OCI-LY7 (cell line): ENCODE results near the gene AMBN. TPM values are rescaled to one million over a fixed set of nuclear protein-coding genes. Genes with fewer than 3 reads are reported as not detected.

Source experiments
- BruUV-seq: library from RNA; stranded (reverse); fragments of 400-500 nt; replicated peaks from 2 replicates; lab custom pipeline; 2021; lab: Mats Ljungman, UMichigan
- CTCF ChIA-PET: fragments of 300-600 bp; sonication (Branson Sonifier 250); formaldehyde crosslinking; loops from one replicate; lab custom pipeline; 2022; ENCODE audit warnings: antibody characterized with exemption; ENCODE audit not compliant: unreplicated experiment; lab: Charles Lee
- POLR2A ChIA-PET: fragments of 300-600 bp; sonication (Branson Sonifier 250); formaldehyde crosslinking; loops from one replicate; lab custom pipeline; 2022; ENCODE audit warnings: antibody characterized with exemption; lab: Charles Lee
- DNase-seq: peaks from one replicate; pipeline ENCODE4 v3.0.0-alpha.2; 2015; ENCODE audit warnings: low spot score
- H2AFZ ChIP-seq: fragments of 200-600 bp; sonication (generic), shearing (Covaris generic); 2 replicates; pipeline ENCODE4 v1.6.1; 2014; ENCODE audit warnings: mild to moderate bottlenecking, antibody characterized with exemption, low read length, moderate library complexity
- H3K27ac ChIP-seq: fragments of 200-600 bp; sonication (generic); 2 replicates; pipeline ENCODE4 v1.5.1; 2014; ENCODE audit warnings: mixed run types, low read depth, mild to moderate bottlenecking, moderate library complexity, low read length, inconsistent platforms; ENCODE audit not compliant: poor library complexity, severe bottlenecking
- H3K36me3 ChIP-seq: fragments of 200-600 bp; sonication (generic); 2 replicates; pipeline ENCODE4 v1.6.1; 2014; ENCODE audit warnings: mild to moderate bottlenecking, antibody characterized with exemption, low read length, moderate library complexity, mixed read lengths; ENCODE audit not compliant: insufficient read depth
- H3K4me1 ChIP-seq: fragments of 200-600 bp; sonication (generic); 2 replicates; pipeline ENCODE4 v1.5.1; 2014; ENCODE audit warnings: mild to moderate bottlenecking, low read length; ENCODE audit not compliant: insufficient read depth, poor library complexity, severe bottlenecking
- H3K4me2 ChIP-seq: fragments of 200-600 bp; sonication (generic); 2 replicates; pipeline ENCODE4 v1.6.1; 2014; ENCODE audit warnings: mild to moderate bottlenecking, low read length
- H3K4me3 ChIP-seq: fragments of 200-600 bp; sonication (generic); 2 replicates; pipeline ENCODE4 v1.5.1; 2014; ENCODE audit warnings: mild to moderate bottlenecking, low read depth, low read length; ENCODE audit not compliant: poor library complexity, severe bottlenecking
- H3K79me2 ChIP-seq: fragments of 200-600 bp; sonication (generic); 2 replicates; pipeline ENCODE4 v1.6.1; 2016; ENCODE audit warnings: low read depth, mild to moderate bottlenecking, low read length, moderate library complexity, mixed read lengths; ENCODE audit not compliant: insufficient read depth
- H3K9me2 ChIP-seq: fragments of 200-600 bp; sonication (generic); 2 replicates; pipeline ENCODE4 v1.6.1; 2016; ENCODE audit warnings: mild to moderate bottlenecking, low read length, mixed read lengths; ENCODE audit not compliant: insufficient read depth
- H3K9me3 ChIP-seq: fragments of 200-600 bp; sonication (generic); 2 replicates; pipeline ENCODE4 v1.6.1; 2014; ENCODE audit warnings: mild to moderate bottlenecking, mixed run types, low read length, mixed read lengths
- H4K20me1 ChIP-seq: fragments of 200-600 bp; sonication (generic); 2 replicates; pipeline ENCODE4 v1.6.1; 2014; ENCODE audit warnings: mild to moderate bottlenecking, antibody characterized with exemption, low read length, moderate library complexity, mixed read lengths; ENCODE audit not compliant: insufficient read depth
- CTCF ChIP-seq: fragments of 200-600 bp; sonication (generic); conservative IDR thresholded peaks from 2 replicates; pipeline ENCODE4 v1.5.1; 2014; ENCODE audit warnings: mild to moderate bottlenecking, antibody characterized with exemption, low read length, moderate library complexity, mixed read lengths
- EZH2phosphoT487 ChIP-seq: fragments of 200-600 bp; sonication (generic); IDR thresholded peaks from 2 replicates; pipeline ENCODE4 v1.6.1; 2018; ENCODE audit warnings: low read depth, borderline replicate concordance, mild to moderate bottlenecking, mixed run types, antibody characterized with exemption, low read length, moderate library complexity, mixed read lengths
- intact Hi-C: fragments of 100-400 bp; cut with micrococcal nuclease; formaldehyde crosslinking; loops from one replicate; pipeline ENCODE4 v1.10.0; 2022; ENCODE audit not compliant: unreplicated experiment
- total RNA-seq, 2 experiments: library from RNA; depleted of rRNA in 1 of 2; stranded (reverse); fragments of >200 nt in 1 of 2; shearing (Covaris generic) in 1 of 2; gene quantifications; 2 replicates each; pipeline ENCODE4 v1.2.3, GENCODE V29; 2014 to 2022

AMBN gene
- total RNA-seq, 2 experiments from 2014 or later: not detected

- TF ChIP-seq CTCF (no peak), EZH2phosphoT487 (no peak)
- Histone ChIP-seq H3K9me2 (no peaks in the 10 kb centered on the region), H4K20me1 (no peaks in the 10 kb centered on the region), H3K27ac (no peak overlapping the region), H3K4me3 (no peak overlapping the region), H3K36me3 (no peaks in the 10 kb centered on the region), H3K9me3 (no peaks in the 10 kb centered on the region), H3K79me2 (no peaks in the 10 kb centered on the region), H3K4me1 (no peaks in the 10 kb centered on the region), H2AFZ (no peak overlapping the region), H3K4me2 (no peak overlapping the region)
- CTCF ChIA-PET: interaction anchor here (0.6 kb wide), 1 partner anchor 299 kb away, joined by 3 read pairs; no protein-coding TSS in a partner anchor
- POLR2A ChIA-PET: interaction anchor here (0.5 to 0.8 kb wide), 2 partner anchors 31 to 811 kb away, joined by 3 read pairs; no protein-coding TSS in a partner anchor
- BruUV-seq: no TSS peak
- intact Hi-C loops: no loop called here
- DNase-seq: no peak
Measured at GRCh38 chr4:70559924-70560323, 32.1 kb upstream of the AMBN start.

GRCh38 chr4:70564033-70564432 lies 28.0 kb upstream of the AMBN start:
- POLR2A ChIA-PET: no interaction called here
- no peaks in the 10 kb centered on the region for H3K36me3 ChIP-seq
- H3K79me2 ChIP-seq: no peaks in the 10 kb centered on the region
- H3K4me3 ChIP-seq: no peak overlapping the region
- H4K20me1 ChIP-seq: no peaks in the 10 kb centered on the region
- H3K9me3 ChIP-seq: no peaks in the 10 kb centered on the region
- intact Hi-C loops: no loop called here
- no peaks in the 10 kb centered on the region for H3K9me2 ChIP-seq
- H3K4me1 ChIP-seq: no peaks in the 10 kb centered on the region
- CTCF ChIA-PET: no interaction called here
- no peak overlapping the region for H3K27ac ChIP-seq
- no TSS peak for BruUV-seq
- no peak for TF ChIP-seq CTCF
- TF ChIP-seq EZH2phosphoT487: no peak
- DNase-seq: no peak
- no peak overlapping the region for H2AFZ ChIP-seq
- H3K4me2 ChIP-seq: no peak overlapping the region

- H4K20me1 ChIP-seq: no peaks in the 10 kb centered on the region
- ChIA-PET CTCF (no interaction called here), POLR2A (no interaction called here)
- no peaks in the 10 kb centered on the region for H3K9me2 ChIP-seq
- intact Hi-C loops: no loop called here
- no peaks in the 10 kb centered on the region for H3K9me3 ChIP-seq
- no peaks in the 10 kb centered on the region for H3K79me2 ChIP-seq
- H3K27ac ChIP-seq: no peak overlapping the region
- H3K4me1 ChIP-seq: no peaks in the 10 kb centered on the region
- H3K4me2 ChIP-seq: no peak overlapping the region
- H3K36me3 ChIP-seq: no peaks in the 10 kb centered on the region
- H2AFZ ChIP-seq: no peak overlapping the region
- no peak for DNase-seq
- no peak for TF ChIP-seq EZH2phosphoT487
- TF ChIP-seq CTCF: no peak
- H3K4me3 ChIP-seq: no peak overlapping the region
- no TSS peak for BruUV-seq
Measured at GRCh38 chr4:70570796-70571195, 21.3 kb upstream of the AMBN start.
